ENCODE results near the gene CPE.
"Not testable (repeated sequence)": the region's sequence is repeated elsewhere in the genome, so short reads cannot be mapped to it uniquely, and the experiment has no call there.

The CPE gene

DNA sequence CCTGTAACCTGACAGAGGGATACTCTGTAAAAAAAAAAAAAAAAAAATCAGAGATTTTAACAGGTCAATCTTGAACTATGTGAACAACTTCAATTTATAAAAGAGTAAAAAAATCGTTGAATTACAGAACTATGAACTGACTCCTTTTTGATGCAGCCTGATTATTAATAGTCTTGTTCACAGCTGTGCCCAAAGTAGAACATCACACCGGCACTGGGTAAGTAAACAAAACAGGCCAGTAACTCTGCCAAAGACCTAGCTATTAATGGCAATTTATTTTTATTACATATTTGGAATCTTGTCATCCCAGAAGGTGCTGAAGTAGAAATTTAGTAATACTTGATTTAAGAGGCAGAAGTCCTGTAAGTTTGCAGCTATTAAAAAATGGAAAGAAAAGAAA is 31.4 kb downstream of the CPE start:
- no peak for DNase-seq

DNA sequence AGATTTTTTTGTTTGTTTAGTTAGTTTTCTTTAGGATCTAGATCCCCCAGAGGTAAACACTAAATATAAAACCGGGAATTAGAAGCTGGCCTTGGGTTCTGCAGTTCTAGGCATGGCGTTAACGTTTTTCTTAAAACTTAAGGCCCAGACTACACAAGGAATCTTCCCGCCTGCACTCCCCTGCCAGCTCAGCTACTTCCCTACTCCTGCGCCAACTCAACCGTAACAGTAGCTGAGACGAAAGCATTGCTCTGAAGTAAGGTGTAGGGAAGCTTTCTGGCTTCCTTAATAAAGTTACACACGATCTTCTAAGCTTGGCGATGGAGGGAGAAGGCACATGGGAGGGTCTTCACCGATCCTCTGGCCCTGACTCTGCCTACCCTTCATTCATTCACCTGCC is 37.1 kb downstream of the CPE start:
- no peak for DNase-seq

DNA sequence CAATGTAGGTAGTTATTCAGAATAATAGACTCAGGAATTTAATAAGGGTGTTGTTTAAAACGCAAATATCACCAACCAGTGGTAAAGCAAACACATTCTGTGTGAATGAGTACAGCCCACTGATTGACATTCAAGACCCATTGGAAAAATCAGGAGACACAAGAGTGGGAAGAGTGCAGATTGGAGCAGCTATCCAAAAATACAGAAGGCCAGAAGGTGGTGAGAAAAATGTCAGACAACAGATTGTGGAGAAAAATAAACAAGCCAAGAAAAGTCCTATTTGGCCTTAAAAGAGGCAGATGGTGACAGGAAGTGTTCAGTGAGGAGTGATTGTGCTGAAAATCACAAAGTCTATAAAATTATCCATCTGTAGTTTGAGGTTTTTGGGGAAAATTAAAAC is 39.3 kb downstream of the CPE start:
- DNase-seq = no peak

DNA sequence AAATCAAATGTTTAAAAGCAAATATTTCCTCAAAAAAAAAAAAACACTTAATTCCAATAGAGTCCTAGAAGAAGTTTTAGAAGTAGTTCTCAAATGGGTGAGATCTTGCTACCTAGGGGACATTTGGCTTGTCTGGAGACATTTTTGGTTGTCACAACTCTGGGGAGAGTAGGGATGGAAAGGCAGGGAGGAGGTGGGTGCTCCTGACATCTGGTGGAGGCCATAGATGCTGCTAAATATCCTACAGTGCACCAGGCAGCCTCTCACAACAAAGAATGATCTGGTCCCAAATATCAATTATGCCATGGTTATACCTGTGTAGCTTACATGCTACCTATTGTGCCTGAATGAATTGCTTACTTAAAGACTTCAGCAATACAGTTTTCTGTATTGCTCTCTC is 46.8 kb downstream of the CPE start:
- DNase-seq = no peak

DNA sequence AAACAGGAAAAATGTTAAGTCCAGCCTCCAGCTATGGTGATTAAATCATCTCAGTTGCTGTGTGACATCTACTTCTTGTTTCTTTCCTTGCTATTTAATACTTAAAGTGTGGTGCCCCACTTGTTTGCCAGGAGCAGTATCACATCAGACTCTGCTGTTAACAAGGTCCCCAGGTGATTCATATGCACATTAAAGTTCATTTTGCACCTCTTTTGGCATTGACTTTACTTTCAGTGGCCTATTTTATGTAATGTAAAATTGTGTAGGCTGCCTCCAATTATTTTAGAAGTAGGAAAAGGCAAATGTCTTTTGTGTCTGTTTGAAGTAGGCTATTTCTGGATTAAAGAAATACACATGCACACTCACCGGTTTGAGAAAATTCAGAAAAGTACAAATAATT is 47.5 kb downstream of the CPE start:
- DNase-seq = no peak

DNA sequence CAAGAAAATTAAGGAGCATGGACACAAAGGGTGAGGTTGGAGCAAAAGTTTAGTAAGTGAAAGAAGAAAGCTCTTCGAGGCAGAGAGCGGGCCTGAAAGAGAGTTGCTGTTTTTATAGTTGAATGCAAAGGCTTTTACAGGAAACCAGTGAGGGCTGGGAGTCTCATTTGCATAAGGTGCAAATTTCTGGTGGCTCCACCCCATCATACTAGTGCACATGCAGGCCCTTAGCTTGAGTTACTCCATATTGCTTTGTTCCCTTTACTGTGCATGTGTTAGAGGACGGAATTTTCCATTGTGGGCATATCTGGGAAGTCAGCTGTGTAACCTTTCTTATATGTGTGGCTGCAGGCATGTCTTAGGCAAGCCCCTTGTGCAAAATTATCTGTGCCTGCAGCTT is 48.0 kb downstream of the CPE start:
- no peak for DNase-seq

DNA sequence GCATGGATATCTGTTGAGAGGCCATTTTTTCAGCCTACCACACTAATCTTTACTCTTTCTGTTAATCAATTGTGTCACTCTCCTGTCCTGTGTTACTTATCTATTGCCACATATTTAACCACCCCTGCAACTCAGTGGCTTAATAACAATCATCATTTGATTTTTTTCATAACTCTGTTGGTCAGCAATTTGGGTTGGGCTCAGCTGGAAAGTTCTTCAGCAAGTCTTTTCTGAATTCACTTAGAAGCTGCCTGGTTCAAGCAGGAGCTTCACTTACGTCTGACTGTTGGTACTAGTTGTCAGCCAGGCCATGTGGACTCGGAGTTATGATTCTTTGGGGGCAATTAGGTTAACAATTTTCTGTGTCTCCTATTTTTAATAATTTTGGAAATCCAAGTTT is 50.1 kb downstream of the CPE start:
- DNase-seq = no peak

DNA sequence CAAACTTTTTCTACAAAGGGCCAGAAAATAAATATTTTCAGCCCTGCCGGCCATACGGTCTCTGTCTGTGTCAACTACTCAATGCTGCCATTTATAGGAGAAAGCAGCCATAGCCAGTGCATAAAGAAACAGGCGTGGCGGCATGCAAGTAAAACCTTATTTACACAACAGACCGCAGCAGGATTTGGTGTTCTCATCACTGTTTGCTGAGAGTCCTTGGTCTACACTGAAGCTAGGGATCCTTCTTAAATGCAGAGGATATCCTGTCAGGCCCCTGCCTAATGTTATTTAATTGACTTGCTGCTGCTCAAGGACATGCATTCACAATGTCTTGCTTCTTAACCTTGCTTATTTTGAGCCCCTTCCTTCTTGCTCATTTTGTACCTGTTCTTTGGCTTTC is 54.7 kb downstream of the CPE start:
- DNase-seq = no peak

DNA sequence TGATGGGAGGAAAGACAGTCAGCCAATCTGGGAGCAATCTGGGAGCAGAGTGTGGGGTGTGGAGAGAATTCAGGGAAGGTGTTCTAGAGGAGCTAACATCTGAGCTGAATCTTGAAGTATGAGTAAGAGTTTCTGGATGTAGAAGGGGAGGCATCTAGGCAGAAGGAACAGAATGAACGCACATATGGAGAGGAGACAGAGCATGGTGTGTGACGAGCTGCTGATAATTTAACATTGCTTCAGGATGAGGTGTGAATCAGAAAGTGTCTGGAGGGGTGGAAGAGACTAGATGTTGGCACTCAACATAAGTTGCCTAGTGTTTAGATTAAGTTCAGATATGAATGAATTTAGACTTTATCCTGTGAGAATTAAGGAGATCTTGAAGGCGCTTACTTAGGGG is 58.9 kb downstream of the CPE start:
- DNase-seq = no peak

DNA sequence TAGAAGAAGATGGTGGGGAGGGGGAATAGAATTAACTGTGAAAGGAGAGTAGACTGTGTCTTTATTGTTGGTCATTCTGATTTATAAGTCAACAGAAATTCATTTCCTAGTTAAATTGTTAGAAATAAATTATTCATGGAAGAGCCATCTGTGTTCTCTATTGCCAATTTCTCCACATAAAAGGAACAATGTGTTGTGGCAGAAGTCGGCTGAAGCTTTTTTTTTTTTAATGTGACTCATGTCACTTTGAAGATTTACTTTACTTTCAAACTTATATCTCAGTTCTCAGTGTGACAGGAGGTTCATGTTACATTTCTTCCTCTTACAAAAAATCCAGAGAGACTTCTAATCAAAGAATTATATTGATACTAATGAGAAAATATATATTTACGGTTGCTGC is 60.5 kb downstream of the CPE start:
- DNase-seq = peak; percentile 2

DNA sequence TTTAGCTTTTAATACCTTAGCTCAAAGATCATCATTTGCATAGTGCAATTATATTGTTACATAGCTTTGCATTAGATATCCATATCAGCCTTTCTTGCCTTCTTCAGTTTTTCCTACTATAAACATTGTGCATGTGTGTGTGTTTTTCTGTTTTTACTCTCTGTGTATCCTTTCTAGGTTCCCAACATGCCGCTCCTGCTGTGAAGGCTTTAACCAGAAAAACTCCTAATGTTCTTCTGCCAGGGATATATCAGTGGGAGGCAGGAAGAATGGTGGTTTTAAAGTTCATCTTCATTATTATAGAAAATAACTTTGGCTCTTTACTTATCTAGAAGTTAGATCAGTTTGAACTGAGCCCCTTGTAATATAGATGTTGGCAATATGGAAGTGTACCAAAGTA is 61.2 kb downstream of the CPE start:
- DNase-seq = peak; percentile 2

DNA sequence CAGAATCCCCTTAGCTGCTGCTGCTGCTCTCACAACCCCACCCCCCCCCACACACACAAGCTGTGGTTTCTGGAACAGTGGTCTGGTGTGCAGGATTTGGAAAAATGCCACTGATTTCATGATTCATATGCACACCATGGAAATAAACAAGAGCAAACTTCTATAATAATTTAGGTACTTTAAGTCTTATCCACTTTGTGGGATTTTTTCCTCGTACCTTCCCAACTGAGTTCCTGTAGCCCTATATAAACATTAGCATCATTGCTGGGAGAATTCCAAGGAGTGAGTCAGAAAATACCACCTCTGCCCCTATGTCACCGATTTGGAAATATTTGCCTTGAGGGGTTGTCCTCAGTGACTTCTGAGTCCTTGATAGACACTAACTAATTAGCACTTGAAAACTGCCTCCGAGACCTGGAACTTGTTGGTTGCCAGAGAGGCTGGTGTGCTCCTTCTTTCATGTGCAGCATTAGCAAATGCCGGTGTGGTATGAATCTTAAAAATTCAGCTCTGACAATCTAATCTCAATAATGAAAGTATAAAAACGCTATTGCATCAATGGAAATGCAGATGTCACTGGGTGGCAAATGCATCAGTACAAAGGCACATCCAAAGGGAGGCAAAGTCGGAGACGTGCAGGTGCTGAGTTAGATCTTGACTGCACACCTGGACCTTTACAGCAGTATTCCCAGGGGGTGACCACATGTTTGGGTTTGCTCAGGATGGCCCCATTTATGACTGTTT is 61.8 kb downstream of the CPE start:
- DNase-seq = peak; percentile 87

DNA sequence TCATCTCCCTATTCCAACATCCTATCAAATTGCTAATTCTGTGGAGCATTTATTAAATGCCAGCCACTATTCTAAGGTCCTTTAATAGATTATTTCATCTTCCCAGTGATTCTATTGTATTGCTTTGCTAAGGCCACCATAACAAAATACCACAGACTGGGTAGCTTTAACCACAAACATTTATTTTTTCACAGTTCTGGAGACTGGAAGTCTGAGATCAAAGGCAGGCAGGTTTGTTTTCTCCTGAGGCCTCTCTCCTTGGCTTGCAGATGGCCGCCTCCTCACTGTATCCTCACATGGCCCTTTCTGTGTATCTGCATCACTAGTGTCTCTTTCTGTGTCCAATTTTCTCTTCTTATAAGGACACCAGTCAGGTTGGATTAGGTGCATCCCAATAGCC is 64.5 kb downstream of the CPE start:
- no peak for DNase-seq

DNA sequence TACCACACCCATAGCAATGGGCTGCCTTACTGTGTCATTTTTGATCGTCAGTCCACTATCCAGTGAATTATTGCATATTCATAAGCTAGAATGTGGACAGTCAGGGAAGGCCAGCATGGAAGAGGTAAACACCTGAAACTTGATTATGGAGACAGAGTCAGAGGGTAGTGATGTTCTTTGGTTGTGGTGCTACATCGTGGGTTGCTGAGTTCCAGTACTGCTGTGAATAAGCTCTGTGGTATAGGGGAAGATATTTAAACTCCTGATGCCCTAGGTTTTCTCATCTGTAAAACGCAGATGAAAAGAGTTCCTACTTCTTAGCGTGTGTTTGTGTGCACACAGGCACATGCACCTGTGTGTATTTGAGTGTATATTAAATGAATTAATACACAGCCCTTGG is 69.9 kb downstream of the CPE start:
- DNase-seq = no peak

DNA sequence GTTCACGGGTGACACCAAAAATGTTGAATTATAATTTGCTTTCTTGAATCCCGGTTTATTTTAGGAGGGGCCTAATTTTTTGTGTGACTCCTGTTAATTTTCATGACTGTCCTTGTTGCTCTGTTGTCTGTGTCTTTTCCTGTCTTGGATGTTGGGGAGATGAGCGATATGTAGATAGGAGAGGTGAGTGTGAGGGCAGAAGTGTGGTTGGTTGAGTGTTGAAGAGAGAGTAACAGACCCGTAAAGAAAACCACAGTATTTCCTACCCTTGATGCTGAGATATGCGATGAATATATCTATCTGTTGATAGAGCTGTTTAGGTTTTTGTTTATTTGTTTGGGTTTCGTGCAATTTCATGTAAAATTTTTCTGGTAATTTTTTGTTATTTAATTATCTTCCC is 70.5 kb downstream of the CPE start:
- DNase-seq = no peak

DNA sequence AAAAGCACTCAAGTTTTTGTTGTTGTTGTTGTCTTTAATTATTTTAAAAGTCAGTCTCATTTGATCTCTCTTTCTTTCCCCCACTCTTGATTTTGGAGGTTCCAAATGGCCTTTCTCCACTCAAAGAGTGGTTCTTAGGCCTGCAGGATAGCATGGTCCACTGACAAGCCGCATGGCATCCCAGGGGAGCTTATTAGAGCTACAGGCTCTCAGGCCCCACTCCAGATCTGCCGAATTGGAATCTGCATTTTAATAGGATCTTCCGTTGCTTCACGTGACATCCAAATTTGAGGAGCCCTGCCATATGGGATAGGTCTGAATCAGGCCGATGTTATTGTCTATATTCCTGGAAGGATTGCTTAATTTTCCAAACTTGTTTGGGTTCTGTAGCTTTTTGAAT is 72.1 kb downstream of the CPE start:
- no peak for DNase-seq

DNA sequence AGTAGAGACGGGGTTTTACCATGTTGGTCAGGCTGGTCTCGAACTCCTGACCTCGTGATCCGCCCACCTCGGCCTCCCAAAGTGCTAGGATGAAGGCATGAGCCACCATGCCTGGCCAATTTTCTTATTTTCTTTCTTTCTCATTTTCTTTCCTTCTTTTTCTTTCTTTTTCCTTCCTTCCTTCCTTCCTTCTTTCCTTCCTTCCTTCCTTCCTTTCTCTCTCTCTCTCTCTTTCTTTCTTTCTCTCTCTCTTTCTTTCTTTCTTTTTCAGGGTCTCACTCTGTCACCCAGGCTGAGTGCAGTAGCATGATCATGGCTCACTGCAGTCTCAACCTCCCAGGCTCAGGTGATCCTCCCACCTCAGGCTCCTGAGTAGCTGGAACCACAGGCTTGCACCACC is 74.3 kb downstream of the CPE start:
- not testable (repeated sequence) for DNase-seq

DNA sequence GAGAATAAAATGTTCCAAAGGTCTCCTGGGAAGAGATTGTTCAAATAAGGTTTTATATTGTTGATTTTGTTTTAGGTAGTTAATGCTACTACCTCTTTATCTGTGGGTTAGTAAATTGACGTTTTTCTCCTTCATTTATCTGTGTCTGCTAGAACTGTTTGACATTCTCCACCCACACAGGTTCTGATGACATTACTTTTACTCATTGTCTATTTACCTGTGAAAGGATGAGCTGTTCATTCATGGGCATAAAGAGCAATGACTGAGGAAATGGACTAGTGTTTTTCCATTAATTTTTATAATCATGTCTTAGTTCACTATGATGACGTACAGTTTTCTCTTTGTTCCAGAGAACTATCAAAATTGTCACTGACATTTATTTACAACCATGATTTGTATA is 75.6 kb downstream of the CPE start:
- DNase-seq = no peak

DNA sequence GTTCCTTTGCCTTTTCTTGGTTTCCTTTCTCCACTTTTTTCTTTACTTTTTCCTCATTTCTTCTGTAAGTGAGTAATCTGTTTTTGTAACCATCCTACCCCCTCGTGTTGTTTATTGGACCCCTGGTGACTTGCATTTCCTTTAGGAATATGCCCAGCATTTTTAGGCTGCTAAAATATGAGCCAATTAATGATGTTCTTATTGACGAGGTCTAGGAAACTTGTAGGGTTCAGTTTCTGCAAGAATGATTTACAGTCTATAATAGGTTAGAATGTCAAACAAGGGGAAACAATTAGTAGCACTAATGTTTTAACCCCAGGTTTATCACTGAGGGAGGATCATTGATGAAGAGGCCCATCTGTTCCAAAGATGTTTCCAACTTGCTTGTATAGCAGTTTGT is 79.0 kb downstream of the CPE start:
- no peak for DNase-seq

DNA sequence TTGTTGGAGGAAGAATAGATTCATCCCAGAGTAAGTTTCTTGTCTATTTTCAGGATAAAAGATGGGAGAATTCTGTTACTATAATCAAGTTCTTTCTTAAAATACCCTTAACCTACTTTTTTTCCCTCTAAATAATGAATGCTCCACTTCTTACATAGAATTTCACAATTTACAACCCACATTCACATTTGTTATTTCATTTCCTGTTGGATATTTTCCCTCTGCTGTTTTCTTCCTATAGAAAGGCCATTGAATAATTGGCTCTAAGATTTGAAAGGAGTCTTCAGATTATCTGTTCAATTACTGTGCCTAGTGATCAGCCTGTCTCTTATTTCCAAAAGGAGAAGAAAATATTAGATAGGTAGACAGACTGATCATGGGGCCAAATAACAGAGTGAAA is 79.7 kb downstream of the CPE start:
- DNase-seq = no peak

DNA sequence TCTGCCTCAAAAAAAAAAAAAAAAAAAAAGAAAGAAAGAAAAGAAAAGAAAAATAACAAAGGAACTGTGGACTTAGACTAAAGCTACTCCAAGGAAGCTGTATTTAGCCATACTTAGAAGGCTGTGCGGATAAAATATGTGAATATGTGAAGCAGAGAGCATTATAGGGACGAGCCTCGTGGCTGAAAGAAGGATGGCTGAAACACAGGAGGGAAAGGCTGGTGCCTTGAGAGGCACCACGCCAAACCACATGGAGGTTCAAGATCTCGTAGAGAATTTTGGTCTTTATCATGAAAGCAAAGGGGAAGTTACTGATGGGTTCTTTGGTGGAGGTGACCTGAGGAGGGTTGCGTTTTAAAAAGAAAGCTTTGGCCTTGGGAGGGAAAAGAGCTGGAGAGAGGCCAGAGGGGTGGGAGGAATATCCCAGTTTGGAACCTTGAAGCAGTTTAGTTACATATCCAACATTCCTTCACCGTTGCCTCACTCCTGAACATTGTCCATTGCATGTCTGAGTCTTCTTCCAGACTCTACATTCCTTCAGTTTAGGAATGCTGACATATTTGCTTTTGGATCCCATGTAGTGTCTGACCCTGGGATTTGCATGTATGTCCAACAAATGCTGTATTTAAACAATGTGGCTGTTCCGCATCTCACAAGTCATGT is 82.5 kb downstream of the CPE start:
- peak; percentile 94 for DNase-seq

DNA sequence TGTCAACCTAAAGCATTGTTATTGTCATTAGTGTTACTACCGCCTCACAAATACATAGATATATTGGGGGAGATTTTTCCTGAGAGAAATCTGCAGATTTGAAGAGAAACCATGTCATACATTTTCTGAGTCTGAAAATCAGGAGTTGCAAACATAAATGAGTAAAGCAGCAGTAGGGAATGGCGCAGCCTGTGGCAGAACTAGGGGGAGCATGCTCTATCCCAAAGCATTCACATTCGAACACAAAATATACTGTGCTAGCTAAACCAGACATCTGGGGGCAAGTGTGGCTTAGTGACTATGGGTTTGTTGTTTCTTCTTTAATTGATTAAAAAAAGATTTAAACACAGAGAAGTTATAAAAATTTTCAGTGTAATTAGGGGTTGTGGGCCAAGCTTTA is 83.2 kb downstream of the CPE start:
- no peak for DNase-seq

DNA sequence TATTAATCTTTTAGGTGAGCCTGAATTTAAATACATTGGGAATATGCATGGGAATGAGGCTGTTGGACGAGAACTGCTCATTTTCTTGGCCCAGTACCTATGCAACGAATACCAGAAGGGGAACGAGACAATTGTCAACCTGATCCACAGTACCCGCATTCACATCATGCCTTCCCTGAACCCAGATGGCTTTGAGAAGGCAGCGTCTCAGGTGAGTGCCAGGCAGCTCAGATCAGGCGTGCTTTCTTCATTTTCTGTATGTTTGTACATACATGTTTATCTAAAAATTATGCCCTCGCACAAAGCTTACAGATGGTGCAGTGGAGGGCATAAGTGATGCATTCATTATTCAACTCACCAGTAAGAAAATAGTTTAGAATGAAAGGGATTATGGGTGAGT is 85.6 kb downstream of the CPE start:
- DNase-seq = no peak

DNA sequence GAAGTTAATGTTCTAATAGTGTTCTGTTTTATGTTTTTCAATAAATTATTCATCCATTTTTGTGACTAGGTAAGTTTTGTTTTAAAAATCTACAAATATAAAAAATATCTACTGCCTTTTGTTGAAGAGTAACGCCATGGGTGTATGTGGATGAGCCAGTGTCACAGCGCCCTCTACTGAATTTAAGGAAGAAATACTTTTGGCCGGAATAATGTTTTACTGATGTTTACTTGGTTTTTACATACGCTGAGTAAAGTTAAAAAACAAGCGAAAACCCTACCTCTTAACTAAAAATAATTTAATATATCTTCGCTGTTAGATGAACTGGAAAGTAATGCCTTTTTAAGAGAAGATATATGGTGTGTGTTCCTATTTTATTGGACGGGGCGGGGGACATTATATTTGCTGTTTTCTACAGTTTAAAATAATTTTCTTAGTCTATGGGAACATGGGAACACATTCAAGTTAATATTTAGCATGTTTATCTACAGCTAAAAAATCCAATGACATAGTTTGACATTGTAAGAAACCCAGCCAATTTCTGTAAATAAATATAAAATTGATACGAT is 86.1 kb downstream of the CPE start:
- DNase-seq = peak; percentile 46

DNA sequence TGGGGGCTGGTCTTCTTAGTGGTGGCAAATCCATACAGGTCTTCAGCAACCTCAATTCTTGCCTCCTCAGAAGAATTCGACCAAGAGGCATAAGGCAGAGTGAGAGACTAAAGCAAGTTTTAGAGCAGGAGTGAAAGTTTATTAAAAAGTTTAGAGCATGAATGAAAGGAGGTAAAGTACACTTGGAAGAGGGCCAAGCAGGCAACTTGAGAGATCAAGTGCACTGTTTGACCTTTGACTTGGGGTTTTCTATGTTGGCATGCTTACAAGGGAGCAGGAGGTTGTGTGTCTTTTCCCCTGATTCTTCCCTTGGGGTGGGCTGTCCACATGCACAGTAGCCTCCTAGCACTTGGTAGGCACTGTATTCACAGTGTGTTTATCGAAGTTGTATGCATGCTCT is 91.2 kb downstream of the CPE start:
- no peak for DNase-seq
